Measurements from ENCODE around the gene SHC4. TPM values are rescaled to one million over a fixed set of nuclear protein-coding genes. Genes with fewer than 3 reads are reported as not detected.

Gene SHC4
- total and polyA plus RNA-seq, 9 of the 15 experiments (the other 6 are each of a cell fraction or from before 2014, with no cell fraction given): 0.43 to 1.2 (median 0.67) TPM

GRCh38 chr15:48899793-48900192, 63.9 kb downstream of the SHC4 start:
- no peaks in the 10 kb centered on the region for H3K79me2 ChIP-seq (ENCODE audit: control insufficient read depth, insufficient read depth, low read length)
- H3K4me2 ChIP-seq (ENCODE audit: insufficient read depth, low read length): no peak overlapping the region
- H3K9ac ChIP-seq (ENCODE audit: insufficient read depth in 1 of 2, low read depth in 2 of 2, low read length in 2 of 2): no peak overlapping the region
- in situ Hi-C loops (cut with MboI): no loop called here
- H2AFZ ChIP-seq (ENCODE audit: low read depth, low read length): 0 out of 2 replicates have a peak overlapping the region, but pooled peaks have one; percentile 16
- no peaks in the 10 kb centered on the region for H3K27me3 ChIP-seq (ENCODE audit: control insufficient read depth in 2 of 2, insufficient read depth in 2 of 2, low read length in 2 of 2)
- FAIRE-seq: no peak
- no peak overlapping the region for H3K27ac ChIP-seq (ENCODE audit: extremely low read depth, low read depth, low read length)
- H3K4me1 ChIP-seq (replicated peaks in 1 of 2; ENCODE audit: control insufficient read depth in 2 of 2, insufficient read depth in 2 of 2, low read length in 2 of 2): peaks cover 5 to 12% of the 10 kb centered on the region in 2 experiments; a peak in 4 of 5 replicates
- ChIA-PET POLR2A (no interaction called here), CTCF (ENCODE audit: low intra/inter-chr PET ratio) (no interaction called here)
- no peaks in the 10 kb centered on the region for H3K36me3 ChIP-seq (ENCODE audit: control insufficient read depth, insufficient read depth, low read length)
- no peaks in the 10 kb centered on the region for H4K20me1 ChIP-seq (replicated peaks; ENCODE audit: control insufficient read depth, insufficient read depth, low read length)
- intact Hi-C loops (cut with micrococcal nuclease): no loop called here
- H3K4me3 ChIP-seq: no peak overlapping the region
- 63% methylated on average over 4 of the region's 4 CpGs for WGBS (ENCODE audit: insufficient coverage, low coverage, missing lambda C conversion rate)
- H3K9me3 ChIP-seq (replicated peaks; ENCODE audit: control insufficient read depth, insufficient read depth, low read depth, low read length): no peaks in the 10 kb centered on the region
- no peaks in the 10 kb centered on the region for H3K9me1 ChIP-seq (ENCODE audit: control insufficient read depth, insufficient read depth, low read length)
- DNase-seq (ENCODE audit: extremely low read depth in 1 of 4, low spot score in 3 of 4): no peak
- no TSS peak for BruUV-seq (replicated peaks)
- ATAC-seq: no peak
- TF ChIP-seq PRPF4 (IDR thresholded peaks at IDR 0.05; ENCODE audit: insufficient read depth, low read depth, low read length, poor library complexity, severe bottlenecking) (no peak), MTF1 (CRISPR knock-in tag; IDR thresholded peaks at IDR 0.05; ENCODE audit: borderline replicate concordance) (no peak), U2AF1 (optimal IDR thresholded peaks at IDR 0.05; ENCODE audit: low read depth, low read length) (no peak), ETV6 (IDR thresholded peaks at IDR 0.05; ENCODE audit: borderline replicate concordance in 1 of 2, low read depth in 2 of 2, low read length in 1 of 2) (no peak), ETV6 (CRISPR knock-in tag; IDR thresholded peaks at IDR 0.05; ENCODE audit: borderline replicate concordance) (no peak), BDP1 (IDR thresholded peaks at IDR 0.05; ENCODE audit: insufficient read depth, insufficient read length) (no peak), GABPB2 (CRISPR knock-in tag; conservative IDR thresholded peaks at IDR 0.05) (no peak), IRF2 (CRISPR knock-in tag; IDR thresholded peaks at IDR 0.05) (no peak), SAFB2 (IDR thresholded peaks at IDR 0.05; ENCODE audit: borderline replicate concordance, low read depth, low read length, severe bottlenecking) (no peak), ZNF3 (CRISPR knock-in tag; IDR thresholded peaks at IDR 0.05) (no peak), PURB (CRISPR knock-in tag; IDR thresholded peaks at IDR 0.05; ENCODE audit: low read depth) (no peak), HNRNPH1 (optimal IDR thresholded peaks at IDR 0.05; ENCODE audit: low read depth, low read length) (no peak), CEBPG (CRISPR knock-in tag; IDR thresholded peaks at IDR 0.05) (no peak), CEBPG (tag; conservative IDR thresholded peaks at IDR 0.05 in 1 of 2, IDR thresholded peaks at IDR 0.05 in 1 of 2) (no peak), RFX1 (IDR thresholded peaks at IDR 0.05) (no peak), PREB (CRISPR knock-in tag; IDR thresholded peaks at IDR 0.05) (no peak), ARID1B (IDR thresholded peaks at IDR 0.05) (no peak), ZNF24 (IDR thresholded peaks at IDR 0.05) (no peak), SPI1 (IDR thresholded peaks at IDR 0.05; ENCODE audit: borderline replicate concordance, low read depth, low read length) (no peak)

Measured in K562 (cell line).